IgD-negative memory B cell (primary cell): ENCODE results near the gene MTA3. TPM values are rescaled to one million over a fixed set of nuclear protein-coding genes. Genes with fewer than 3 reads are reported as not detected.
A peak's percentile ranks its signal among the peaks of the same experiment; 100 is the strongest.

Experiments
- H3K27ac Mint-ChIP-seq, 3 donors: one replicate each; pipeline ENCODE4 v1.8.0; 2020 to 2022; ENCODE audit warnings: mild to moderate bottlenecking in 3 of 3, mixed read lengths in 3 of 3, moderate library complexity in 1 of 3
- H3K27me3 Mint-ChIP-seq: one replicate; pipeline ENCODE4 v1.8.0; 2021; ENCODE audit warnings: mixed read lengths
- H3K36me3 Mint-ChIP-seq: one replicate; pipeline ENCODE4 v1.8.0; 2020; ENCODE audit warnings: mild to moderate bottlenecking, mixed read lengths
- H3K4me1 Mint-ChIP-seq, 3 donors: one replicate each; pipeline ENCODE4 v1.8.0; 2020 to 2022; ENCODE audit warnings: mixed read lengths in 3 of 3, mild to moderate bottlenecking in 1 of 3
- H3K4me3 Mint-ChIP-seq, 4 donors: one replicate each; pipeline ENCODE4 v1.8.0; 2020 to 2022; ENCODE audit warnings: mild to moderate bottlenecking in 4 of 4, mixed read lengths in 4 of 4, moderate library complexity in 3 of 4
- H3K9me3 Mint-ChIP-seq, 3 donors: one replicate each; pipeline ENCODE4 v1.8.0; 2020 to 2021; ENCODE audit warnings: mixed read lengths in 3 of 3, mild to moderate bottlenecking in 1 of 3
- polyA plus RNA-seq: library from polyadenylated mRNA; unstranded; fragments of 300-500 nt; fragmentation: Illumina TruSeq; gene quantifications from one replicate; pipeline ENCODE4 v1.2.3, GENCODE V29; 2021

Gene MTA3
- polyA plus RNA-seq, 1 donor from 2014 or later, result 8.8 TPM

DNA sequence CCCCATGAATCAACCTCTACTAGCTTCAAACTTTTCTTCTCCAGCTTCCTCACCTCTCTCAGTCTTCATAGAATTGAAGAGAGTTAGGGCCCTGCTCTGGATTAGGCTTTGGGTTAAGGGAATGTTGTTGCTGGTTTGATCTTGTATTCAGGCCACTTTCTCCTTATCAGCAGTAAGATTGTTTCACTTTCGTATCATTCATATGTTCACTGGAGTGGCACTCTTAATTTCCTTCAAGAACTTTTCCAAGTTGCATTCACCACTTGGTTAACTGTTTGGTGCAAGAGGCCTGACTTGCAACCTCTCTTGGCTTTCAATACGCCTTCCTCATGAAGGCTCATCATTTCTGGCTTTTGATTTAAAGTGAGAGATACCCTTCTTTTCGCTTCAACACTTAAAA, 172.7 kb downstream of the MTA3 start:
- Mint-ChIP-seq H3K27me3 (no peaks in the 10 kb centered on the region), H3K36me3 (peaks cover 15% of the 10 kb centered on the region), H3K27ac (no peak overlapping the region), H3K4me1 (peaks cover 0 to 10% (median 0%) of the 10 kb centered on the region in 3 donors), H3K9me3 (peaks cover 3 to 5% (median 4%) of the 10 kb centered on the region in 3 donors), H3K4me3 (no peak overlapping the region)

- H3K4me1 Mint-ChIP-seq, result peaks cover 0 to 10% (median 0%) of the 10 kb centered on the region in 3 donors
- H3K27ac Mint-ChIP-seq, result no peak overlapping the region
- H3K9me3 Mint-ChIP-seq, result peaks cover 2 to 4% (median 3%) of the 10 kb centered on the region in 3 donors
- no peaks in the 10 kb centered on the region for H3K27me3 Mint-ChIP-seq
- no peak overlapping the region for H3K4me3 Mint-ChIP-seq
- H3K36me3 Mint-ChIP-seq, result peaks cover 9% of the 10 kb centered on the region
Measured at GRCh38 chr2:42742740-42743658, 174.6 kb downstream of the MTA3 start.

- no peak overlapping the region for H3K4me3 Mint-ChIP-seq
- H3K36me3 Mint-ChIP-seq, result peaks cover 9% of the 10 kb centered on the region
- peaks cover 0 to 3% (median 2%) of the 10 kb centered on the region in 3 donors for H3K9me3 Mint-ChIP-seq
- H3K27ac Mint-ChIP-seq, result no peak overlapping the region
- H3K4me1 Mint-ChIP-seq, result peaks cover 0 to 10% (median 0%) of the 10 kb centered on the region in 3 donors
- H3K27me3 Mint-ChIP-seq, result no peaks in the 10 kb centered on the region
Measured at GRCh38 chr2:42743659-42743990, 175.2 kb downstream of the MTA3 start.

DNA sequence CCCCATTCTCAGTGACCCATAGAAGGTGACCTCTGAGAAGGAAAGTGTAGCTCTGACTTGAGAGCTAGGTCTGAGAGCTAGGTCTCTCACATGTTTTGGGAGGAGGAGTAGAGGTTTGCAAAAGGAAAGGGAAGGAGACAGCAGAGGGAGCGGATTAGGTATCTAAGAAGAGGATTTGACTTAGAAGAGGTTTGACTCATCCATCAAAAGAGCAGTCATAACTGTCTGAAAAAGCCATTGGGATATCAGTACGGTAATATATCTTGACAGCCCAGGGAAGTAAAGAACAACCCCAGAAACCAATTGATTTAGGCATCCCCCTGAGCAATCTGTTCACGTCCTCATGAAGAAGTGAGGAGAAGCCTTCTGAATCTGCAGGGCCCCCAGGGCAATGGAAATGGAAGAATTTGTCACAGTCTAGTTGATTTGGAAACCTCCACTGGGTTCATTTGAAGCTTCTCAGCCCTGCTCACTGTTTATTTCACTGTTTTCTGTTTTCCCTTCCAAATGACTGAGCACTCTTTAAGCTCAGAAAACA, 176.2 kb downstream of the MTA3 start:
- Mint-ChIP-seq H3K4me1 (peaks cover 0 to 10% (median 0%) of the 10 kb centered on the region in 3 donors), H3K4me3 (no peak overlapping the region), H3K27me3 (no peaks in the 10 kb centered on the region), H3K9me3 (peaks cover 0 to under 1% (median 0%) of the 10 kb centered on the region in 3 donors), H3K36me3 (peaks cover 9% of the 10 kb centered on the region), H3K27ac (no peak overlapping the region)

GRCh38 chr2:42747422-42747821, 179.0 kb downstream of the MTA3 start:
- no peak overlapping the region for H3K4me3 Mint-ChIP-seq
- H3K36me3 Mint-ChIP-seq, result peaks cover 9% of the 10 kb centered on the region

DNA sequence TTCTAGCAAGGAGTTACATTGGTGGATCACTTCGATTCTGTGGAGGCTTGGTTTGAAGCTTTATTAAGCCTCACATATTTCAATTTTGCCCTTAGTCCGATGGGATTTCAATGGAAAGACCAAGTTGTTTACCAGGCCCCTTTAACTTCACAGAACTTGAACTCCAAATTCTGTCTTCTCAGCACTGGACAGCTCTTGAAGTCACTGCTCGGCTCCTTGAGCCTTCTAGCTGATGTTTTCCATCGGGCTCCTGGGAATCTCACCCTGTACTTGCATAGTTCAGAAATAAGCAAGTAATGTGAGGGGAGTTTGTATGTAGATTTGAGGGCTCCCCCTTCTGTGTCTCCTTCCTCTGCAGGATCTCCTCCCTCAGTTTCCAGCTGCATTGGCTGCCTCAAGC, 180.4 kb downstream of the MTA3 start:
- H3K4me1 Mint-ChIP-seq, result peaks cover 16 to 26% (median 22%) of the 10 kb centered on the region in 3 donors
- no peaks in the 10 kb centered on the region for H3K27me3 Mint-ChIP-seq
- no peak overlapping the region for H3K4me3 Mint-ChIP-seq
- no peaks in the 10 kb centered on the region for H3K9me3 Mint-ChIP-seq
- H3K27ac Mint-ChIP-seq, result no peak overlapping the region
- peaks cover 6% of the 10 kb centered on the region for H3K36me3 Mint-ChIP-seq

More at GRCh38 chr2:42747422-42747821, 179.0 kb downstream of the MTA3 start:
- Mint-ChIP-seq H3K27ac (no peak overlapping the region), H3K9me3 (no peaks in the 10 kb centered on the region), H3K4me1 (peaks cover 6 to 20% (median 12%) of the 10 kb centered on the region in 3 donors), H3K27me3 (no peaks in the 10 kb centered on the region)

GRCh38 chr2:42752314-42752713, 183.9 kb downstream of the MTA3 start:
- H3K9me3 Mint-ChIP-seq, result no peaks in the 10 kb centered on the region
- peaks cover 26 to 37% (median 35%) of the 10 kb centered on the region in 3 donors for H3K4me1 Mint-ChIP-seq
- H3K36me3 Mint-ChIP-seq, result no peaks in the 10 kb centered on the region
- H3K4me3 Mint-ChIP-seq, result peak overlapping the region; percentile 25 to 85 (median 50)
- H3K27me3 Mint-ChIP-seq, result no peaks in the 10 kb centered on the region
- peak overlapping the region; percentile 80 to 87 (median 80) for H3K27ac Mint-ChIP-seq

- H3K27ac Mint-ChIP-seq, result peak overlapping the region; percentile 80 to 89 (median 87)
- no peaks in the 10 kb centered on the region for H3K27me3 Mint-ChIP-seq
- peaks cover 26 to 37% (median 35%) of the 10 kb centered on the region in 3 donors for H3K4me1 Mint-ChIP-seq
- no peaks in the 10 kb centered on the region for H3K9me3 Mint-ChIP-seq
- no peaks in the 10 kb centered on the region for H3K36me3 Mint-ChIP-seq
- peak overlapping the region in 3 of 4 donors; percentile 25 to 85 (median 63) for H3K4me3 Mint-ChIP-seq
Measured at GRCh38 chr2:42752816-42753813, 184.7 kb downstream of the MTA3 start.

GRCh38 chr2:42754021-42754775, 185.8 kb downstream of the MTA3 start:
- H3K27ac Mint-ChIP-seq, result peak overlapping the region; percentile 56 to 89 (median 87)
- peak overlapping the region; percentile 17 to 70 (median 56) for H3K4me3 Mint-ChIP-seq
- no peaks in the 10 kb centered on the region for H3K27me3 Mint-ChIP-seq
- no peaks in the 10 kb centered on the region for H3K9me3 Mint-ChIP-seq
- H3K36me3 Mint-ChIP-seq, result no peaks in the 10 kb centered on the region
- peaks cover 33 to 37% (median 35%) of the 10 kb centered on the region in 3 donors for H3K4me1 Mint-ChIP-seq

DNA sequence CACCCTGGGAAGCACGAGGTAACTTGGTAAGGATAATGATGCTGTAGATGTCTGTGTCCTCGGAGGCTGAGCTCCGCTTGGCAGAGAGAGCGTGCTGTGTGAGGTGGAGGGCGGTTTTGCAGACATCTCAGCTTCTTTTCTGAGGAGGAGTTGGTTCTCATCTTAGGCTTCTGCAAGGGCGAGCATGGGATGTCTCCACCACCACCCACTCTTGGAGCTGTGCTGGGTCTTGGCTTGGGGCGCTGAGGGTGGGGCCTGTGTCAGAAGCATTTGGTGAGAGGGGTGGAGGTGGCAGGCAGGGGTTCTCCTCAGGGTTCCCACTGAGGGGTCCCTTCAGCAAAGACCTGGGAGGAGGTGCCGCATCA, 186.3 kb downstream of the MTA3 start:
- Mint-ChIP-seq H3K9me3 (no peaks in the 10 kb centered on the region), H3K27ac (peak overlapping the region in 2 of 3 donors; percentile 87 to 89), H3K36me3 (no peaks in the 10 kb centered on the region), H3K4me3 (peak overlapping the region in 3 of 4 donors; percentile 59 to 75 (median 70)), H3K4me1 (peaks cover 34 to 37% (median 35%) of the 10 kb centered on the region in 3 donors), H3K27me3 (no peaks in the 10 kb centered on the region)

DNA sequence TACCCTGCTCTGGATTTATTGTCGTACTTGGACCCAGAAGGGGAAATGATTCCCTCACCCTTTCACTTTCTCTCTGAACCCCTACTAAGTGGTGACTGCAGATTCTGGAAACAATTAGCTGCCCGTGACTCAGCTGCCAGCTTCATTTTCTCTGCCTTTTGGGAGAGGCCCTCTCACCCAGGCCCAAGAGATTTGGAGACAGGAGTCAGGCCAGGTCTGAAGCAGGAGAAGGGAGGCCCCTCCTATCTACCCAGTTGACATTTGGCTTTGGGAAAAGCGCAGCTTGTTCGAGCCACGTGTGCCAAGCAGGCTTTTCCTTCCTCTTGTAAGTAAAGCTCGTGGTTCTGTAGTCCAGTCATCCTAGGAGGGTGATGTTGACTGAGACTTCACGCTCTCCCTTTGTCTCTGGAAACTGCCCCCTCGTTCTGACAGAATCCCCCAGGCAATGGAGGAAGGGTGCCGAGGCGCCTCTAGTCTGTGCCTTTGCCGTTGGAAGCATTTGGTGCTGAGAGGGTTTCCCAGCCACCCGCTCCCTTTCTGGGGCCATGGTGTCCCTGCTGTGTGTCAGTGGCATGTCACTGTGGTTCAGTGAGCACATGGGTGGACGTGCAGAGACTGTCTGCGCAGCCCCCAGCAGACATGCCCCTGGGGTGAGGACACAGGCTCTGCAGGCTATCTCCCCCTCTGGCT, 186.9 kb downstream of the MTA3 start:
- peaks cover 34 to 35% (median 35%) of the 10 kb centered on the region in 3 donors for H3K4me1 Mint-ChIP-seq
- no peaks in the 10 kb centered on the region for H3K9me3 Mint-ChIP-seq
- peak overlapping the region in 1 of 3 donors; percentile 87 for H3K27ac Mint-ChIP-seq
- no peaks in the 10 kb centered on the region for H3K27me3 Mint-ChIP-seq
- H3K4me3 Mint-ChIP-seq, result peak overlapping the region in 1 of 4 donors; percentile 75
- no peaks in the 10 kb centered on the region for H3K36me3 Mint-ChIP-seq

GRCh38 chr2:42756150-42756775, 187.8 kb downstream of the MTA3 start:
- H3K27ac Mint-ChIP-seq, result no peak overlapping the region
- peaks cover 32 to 35% (median 34%) of the 10 kb centered on the region in 3 donors for H3K4me1 Mint-ChIP-seq
- no peaks in the 10 kb centered on the region for H3K36me3 Mint-ChIP-seq
- H3K27me3 Mint-ChIP-seq, result no peaks in the 10 kb centered on the region
- no peaks in the 10 kb centered on the region for H3K9me3 Mint-ChIP-seq
- H3K4me3 Mint-ChIP-seq, result no peak overlapping the region

- Mint-ChIP-seq H3K9me3 (no peaks in the 10 kb centered on the region), H3K4me1 (peaks cover 27 to 31% (median 29%) of the 10 kb centered on the region in 3 donors), H3K36me3 (no peaks in the 10 kb centered on the region), H3K4me3 (peak overlapping the region in 1 of 4 donors; percentile 18), H3K27me3 (no peaks in the 10 kb centered on the region), H3K27ac (peak overlapping the region in 1 of 3 donors; percentile 92)
Measured at GRCh38 chr2:42756966-42757513, 188.6 kb downstream of the MTA3 start.
